NT2/D1 (cell line): ENCODE results near the gene ELANE.

Experiments used
- DNase-seq: peaks from one replicate; pipeline ENCODE4 v3.0.0-alpha.2; 2011; ENCODE audit warnings: low read depth, low spot score
- H3K27me3 ChIP-seq: 2 replicates; pipeline ENCODE4 v1.6.0; 2011; ENCODE audit warnings: mild to moderate bottlenecking; ENCODE audit not compliant: insufficient read length, insufficient read depth
- H3K36me3 ChIP-seq: 2 replicates; pipeline ENCODE4 v1.6.1; 2011; ENCODE audit warnings: mild to moderate bottlenecking, low read length, mixed read lengths; ENCODE audit not compliant: insufficient read depth, insufficient read length
- H3K4me1 ChIP-seq: 2 replicates; pipeline ENCODE4 v1.5.1; 2011; ENCODE audit not compliant: insufficient read depth, insufficient read length
- H3K4me3 ChIP-seq: 2 replicates; pipeline ENCODE4 v1.5.1; 2011; ENCODE audit warnings: low read depth; ENCODE audit not compliant: insufficient read length
- H3K9ac ChIP-seq: 2 replicates; pipeline ENCODE4 v1.6.0; 2011; ENCODE audit warnings: low read depth; ENCODE audit not compliant: insufficient read length
- H3K9me3 ChIP-seq: 2 replicates; pipeline ENCODE4 v1.5.1; 2011; ENCODE audit warnings: mild to moderate bottlenecking, low read length; ENCODE audit not compliant: insufficient read depth
- SUZ12 ChIP-seq: IDR thresholded peaks from 2 replicates; pipeline ENCODE4 v1.6.1; 2011; ENCODE audit not compliant: insufficient read length, insufficient read depth; ENCODE audit errors: extremely low read depth
- YY1 ChIP-seq: IDR thresholded peaks from 2 replicates; pipeline ENCODE4 v1.6.1; 2011; ENCODE audit not compliant: insufficient read length, insufficient read depth
- ZNF274 ChIP-seq: IDR thresholded peaks from 2 replicates; pipeline ENCODE4 v1.6.1; 2011; ENCODE audit warnings: mild to moderate bottlenecking, low read depth, low read length

The ELANE gene

DNA sequence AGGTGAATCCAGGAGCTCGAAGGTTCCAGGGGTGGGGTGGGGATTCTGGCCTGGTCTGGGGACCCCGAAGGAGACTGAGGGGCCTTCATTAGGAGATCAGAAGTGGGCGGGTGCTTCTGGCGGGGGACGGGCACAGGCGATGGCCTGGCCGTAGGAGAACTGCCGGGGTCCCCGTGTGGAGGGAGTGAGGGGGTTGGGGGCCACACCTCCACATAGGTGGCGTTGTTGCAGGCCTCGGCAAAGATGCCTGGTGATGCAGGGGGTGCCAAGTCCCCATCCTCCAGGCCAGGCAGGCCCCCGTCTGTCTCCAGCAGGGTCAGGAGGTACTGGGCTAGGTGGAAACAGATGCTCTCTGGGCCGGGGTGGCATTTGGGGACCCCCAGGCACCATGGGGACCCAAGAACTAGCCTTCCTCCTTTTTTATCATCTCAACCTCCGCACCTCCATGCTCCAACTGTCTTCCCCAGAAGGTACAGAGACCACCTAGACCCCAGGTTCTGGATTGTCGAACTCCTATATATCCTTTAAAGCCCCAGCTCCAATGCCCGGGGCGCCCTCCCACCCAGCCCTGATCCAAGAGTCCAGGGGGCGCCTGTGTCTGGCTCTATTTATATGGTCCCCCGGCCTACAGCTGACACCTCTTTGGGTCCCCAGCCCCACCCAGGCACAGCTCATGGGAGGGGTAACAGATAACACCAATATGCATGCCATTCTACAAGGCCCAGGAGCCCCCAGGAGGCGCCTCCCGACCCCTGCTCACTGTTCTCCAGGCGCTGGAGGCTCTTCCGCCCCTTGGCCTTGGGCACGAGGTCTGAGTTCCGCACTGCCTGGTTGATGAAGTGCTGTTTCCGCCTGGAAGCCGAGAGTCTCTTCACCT lies 49.4 kb downstream of the ELANE start:
- TF ChIP-seq YY1 (no peak), ZNF274 (no peak), SUZ12 (no peak)
- Histone ChIP-seq H3K4me3 (no peak overlapping the region), H3K36me3 (peaks cover 52% of the 10 kb centered on the region), H3K9ac (no peak overlapping the region), H3K4me1 (peaks cover 11% of the 10 kb centered on the region), H3K9me3 (no peaks in the 10 kb centered on the region), H3K27me3 (no peaks in the 10 kb centered on the region)
- DNase-seq, result no peak

DNA sequence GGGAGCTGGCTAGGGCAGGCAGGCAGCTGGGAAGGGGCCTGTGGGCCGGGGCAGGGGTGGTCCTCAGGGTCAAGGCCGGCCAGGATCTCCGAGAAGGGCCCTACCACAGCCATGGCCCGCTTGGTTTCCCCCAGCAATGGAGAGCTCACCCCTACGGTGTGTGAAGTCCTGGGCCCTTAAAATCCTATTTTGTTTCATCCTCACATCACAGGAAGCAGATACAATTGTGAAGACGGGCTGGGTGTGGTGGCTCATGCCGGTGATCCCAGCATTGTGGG lies 49.9 kb downstream of the ELANE start:
- H3K27me3 ChIP-seq, result no peaks in the 10 kb centered on the region

DNA sequence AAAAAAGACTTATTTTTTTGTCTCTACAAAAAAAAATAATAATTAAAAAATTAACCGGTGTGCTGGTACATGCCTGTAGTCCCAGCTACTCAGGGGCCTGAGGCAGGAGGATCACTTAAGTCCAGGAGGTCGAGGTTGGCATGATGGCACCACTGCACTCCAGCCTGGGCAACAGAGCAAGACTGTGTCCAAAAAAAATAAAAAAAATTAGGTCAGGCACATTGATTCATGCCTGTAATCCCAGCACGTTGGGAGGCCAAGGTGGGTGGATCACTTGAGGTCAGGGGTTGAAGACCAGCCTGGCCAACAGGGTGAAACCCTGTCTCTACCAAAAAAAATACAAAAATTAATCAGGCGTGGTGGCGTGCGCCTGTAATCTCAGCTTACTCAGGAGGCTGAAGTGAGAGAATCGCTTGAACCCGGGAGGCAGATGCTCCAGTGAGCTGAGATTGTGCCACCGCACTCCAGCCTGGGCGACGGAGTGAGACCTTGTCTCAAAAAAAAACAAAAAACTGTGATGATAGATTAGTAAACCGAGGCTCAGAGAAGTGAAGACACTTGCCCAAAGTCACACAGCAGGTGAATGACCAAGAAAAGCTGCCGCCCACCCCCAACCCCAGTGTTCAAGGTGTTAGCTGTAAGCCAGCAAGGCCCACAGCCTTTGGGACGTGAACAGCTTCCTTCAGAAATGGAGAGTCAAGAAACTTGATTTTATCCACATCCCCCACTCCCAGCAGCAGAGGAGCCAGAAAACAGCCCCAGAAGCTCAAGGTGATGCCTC lies 50.5 kb downstream of the ELANE start:
- no peak overlapping the region for H3K9ac ChIP-seq
- peaks cover 40% of the 10 kb centered on the region for H3K36me3 ChIP-seq
- no peaks in the 10 kb centered on the region for H3K27me3 ChIP-seq
- TF ChIP-seq YY1, result no peak
- TF ChIP-seq SUZ12, result no peak
- no peak for TF ChIP-seq ZNF274
- H3K4me1 ChIP-seq, result peaks cover 13% of the 10 kb centered on the region
- no peak for DNase-seq
- no peak overlapping the region for H3K4me3 ChIP-seq
- no peaks in the 10 kb centered on the region for H3K9me3 ChIP-seq

More for the DNA sequence above, 49.9 kb downstream of the ELANE start:
- Histone ChIP-seq H3K9ac (no peak overlapping the region), H3K4me1 (peaks cover 11% of the 10 kb centered on the region), H3K36me3 (peaks cover 46% of the 10 kb centered on the region), H3K9me3 (no peaks in the 10 kb centered on the region), H3K4me3 (no peak overlapping the region)
- TF ChIP-seq YY1, result no peak
- TF ChIP-seq ZNF274, result no peak
- no peak for TF ChIP-seq SUZ12
- no peak for DNase-seq

DNA sequence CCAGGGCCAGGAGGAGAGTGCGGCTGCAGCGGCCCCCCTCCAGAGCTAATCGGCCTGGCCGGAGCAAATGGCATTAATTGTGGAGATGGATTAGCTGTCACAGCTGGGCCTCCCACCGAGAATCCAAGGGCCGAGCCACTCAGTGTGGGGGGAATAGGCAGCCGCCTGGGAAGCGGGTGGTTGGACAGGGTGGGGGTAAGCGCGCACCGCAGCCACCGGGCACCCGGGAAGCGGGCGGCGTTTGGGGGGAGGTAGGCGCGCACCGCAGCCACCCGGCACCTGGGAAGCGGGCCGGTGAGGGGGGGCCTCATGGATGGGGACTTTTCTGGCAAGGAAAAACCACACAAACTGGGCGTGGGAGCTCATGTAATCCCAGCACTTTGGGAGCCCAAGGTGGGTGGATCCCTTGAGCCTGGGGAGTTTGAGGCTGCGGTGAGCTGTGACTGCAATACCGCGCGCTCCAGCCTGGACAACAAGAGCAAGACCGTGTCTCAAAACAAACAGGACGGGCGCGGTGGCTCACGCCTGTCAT lies 51.2 kb downstream of the ELANE start:
- Histone ChIP-seq H3K9me3 (no peaks in the 10 kb centered on the region), H3K4me3 (no peak overlapping the region), H3K4me1 (peaks cover 13% of the 10 kb centered on the region), H3K27me3 (no peaks in the 10 kb centered on the region), H3K9ac (no peak overlapping the region), H3K36me3 (peaks cover 38% of the 10 kb centered on the region)
- TF ChIP-seq SUZ12 (no peak), ZNF274 (no peak), YY1 (no peak)
- DNase-seq, result no peak

DNA sequence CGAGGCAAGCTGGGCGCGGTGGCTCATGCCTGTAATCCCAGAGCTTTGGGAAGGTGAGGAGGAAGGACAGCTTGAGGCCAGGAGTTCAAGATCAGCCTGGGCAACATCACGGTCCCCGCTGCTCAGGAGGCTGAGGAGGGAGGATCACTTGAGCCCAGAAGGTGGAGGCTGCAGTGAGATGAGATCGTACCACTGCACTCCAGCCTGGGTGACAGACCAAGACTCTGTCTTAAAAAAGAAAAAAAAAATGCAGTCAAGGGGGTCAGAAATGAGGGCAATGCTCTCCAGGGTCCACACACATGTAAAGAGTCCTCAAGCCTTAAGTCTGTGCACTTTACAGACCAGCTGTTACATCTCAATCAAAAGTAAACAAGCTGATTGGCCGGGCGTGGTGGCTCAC lies 52.4 kb downstream of the ELANE start:
- H3K4me1 ChIP-seq, result peaks cover 15% of the 10 kb centered on the region
- no peak overlapping the region for H3K4me3 ChIP-seq
- TF ChIP-seq ZNF274, result no peak
- no peak for TF ChIP-seq YY1
- TF ChIP-seq SUZ12, result no peak
- H3K9me3 ChIP-seq, result no peaks in the 10 kb centered on the region
- H3K9ac ChIP-seq, result no peak overlapping the region
- H3K27me3 ChIP-seq, result no peaks in the 10 kb centered on the region
- peaks cover 28% of the 10 kb centered on the region for H3K36me3 ChIP-seq
- DNase-seq, result no peak
